Hepatocyte (in vitro differentiated cells): ENCODE results near the gene ZNF350. TPM values are rescaled to one million over a fixed set of nuclear protein-coding genes. Genes with fewer than 3 reads are reported as not detected.
"Not testable (repeated sequence)": the region's sequence is repeated elsewhere in the genome, so short reads cannot be mapped to it uniquely, and the experiment has no call there.

ENCODE experiments used
- DNase-seq: peaks from one replicate; pipeline ENCODE4 v3.0.0-alpha.2; 2016; ENCODE audit warnings: low spot score
- H2AFZ ChIP-seq: fragments of 200-600 bp; sonication (generic); 2 replicates; pipeline ENCODE4 v1.6.0; 2016; ENCODE audit warnings: antibody characterized with exemption, mild to moderate bottlenecking
- H3K27ac ChIP-seq: fragments of 200-600 bp; sonication (generic); 2 replicates; pipeline ENCODE4 v1.5.1; 2016; ENCODE audit warnings: mild to moderate bottlenecking
- H3K27me3 ChIP-seq: fragments of 200-600 bp; sonication (generic); 2 replicates; pipeline ENCODE4 v1.6.1; 2016
- H3K36me3 ChIP-seq: fragments of 200-600 bp; sonication (generic); replicated peaks from 2 replicates; pipeline ENCODE4 v1.5.1; 2016; ENCODE audit warnings: low read depth; ENCODE audit not compliant: insufficient read depth
- H3K4me1 ChIP-seq: fragments of 200-600 bp; sonication (generic); 2 replicates; pipeline ENCODE4 v1.5.1; 2016; ENCODE audit warnings: mild to moderate bottlenecking, moderate library complexity; ENCODE audit not compliant: insufficient read depth
- H3K4me2 ChIP-seq: fragments of 200-600 bp; sonication (generic); 2 replicates; pipeline ENCODE4 v1.6.0; 2016
- H3K4me3 ChIP-seq: fragments of 200-600 bp; sonication (generic); 2 replicates; pipeline ENCODE4 v1.5.1; 2016; ENCODE audit warnings: mild to moderate bottlenecking
- H3K79me2 ChIP-seq: fragments of 200-600 bp; sonication (generic); 2 replicates; pipeline ENCODE4 v1.6.0; 2017; ENCODE audit warnings: mild to moderate bottlenecking
- H3K9me2 ChIP-seq: fragments of 200-600 bp; sonication (generic); replicated peaks from 2 replicates; pipeline ENCODE4 v1.6.0; 2017; ENCODE audit warnings: mild to moderate bottlenecking; ENCODE audit not compliant: insufficient read depth
- H3K9me3 ChIP-seq: fragments of 200-600 bp; sonication (generic); 2 replicates; pipeline ENCODE4 v1.5.1; 2016; ENCODE audit warnings: low read depth, mild to moderate bottlenecking
- H4K20me1 ChIP-seq: fragments of 200-600 bp; sonication (generic); 2 replicates; pipeline ENCODE4 v1.6.0; 2016; ENCODE audit warnings: mild to moderate bottlenecking; ENCODE audit not compliant: insufficient read depth, poor library complexity, severe bottlenecking
- CTCF ChIP-seq: fragments of 200-600 bp; sonication (generic); IDR thresholded peaks from 2 replicates; pipeline ENCODE4 v1.5.1; 2016; ENCODE audit warnings: antibody characterized with exemption, mild to moderate bottlenecking; ENCODE audit not compliant: poor library complexity
- EZH2 ChIP-seq: fragments of 200-600 bp; sonication (generic); IDR thresholded peaks from 2 replicates; pipeline ENCODE4 v1.6.1; 2016; ENCODE audit warnings: antibody characterized with exemption, mild to moderate bottlenecking, borderline replicate concordance
- EZH2phosphoT487 ChIP-seq: fragments of 200-600 bp; sonication (generic); IDR thresholded peaks from one replicate; pipeline ENCODE4 v1.6.1; 2018; ENCODE audit warnings: antibody characterized with exemption, mild to moderate bottlenecking, low read depth, moderate library complexity; ENCODE audit not compliant: unreplicated experiment, severe bottlenecking
- WGBS: methylation state at CpG from one replicate; pipeline ENCODE4 v1.1.6; 2016; ENCODE audit warnings: low lambda C conversion rate; ENCODE audit errors: missing lambda C conversion rate; 5-methylcytosine and 5-hydroxymethylcytosine counted together
- polyA plus RNA-seq: library from polyadenylated mRNA; unstranded; fragments of >200 nt; fragmentation: Nextera tagmentation; extraction: Ambion mirVana; gene quantifications from 2 replicates; pipeline ENCODE4 v1.2.1, GENCODE V29; 2016
- total RNA-seq: library from RNA; depleted of rRNA; stranded (reverse); fragments of >200 nt; gene quantifications from 2 replicates; pipeline ENCODE4 v1.2.3, GENCODE V29; 2014

Gene ZNF350
- total and polyA plus RNA-seq, 2 experiments from 2014 or later: 4.3 to 5.0 TPM

GRCh38 chr19:51980116-51980736 lies 6.4 kb downstream of the ZNF350 start:
- WGBS: 90% methylated on average over 6 of the region's 6 CpGs
- no peak overlapping the region for H3K27ac ChIP-seq
- H3K4me3 ChIP-seq: no peak overlapping the region
- TF ChIP-seq EZH2phosphoT487 (no peak), CTCF (no peak), EZH2 (no peak)
- peaks cover 17% of the 10 kb centered on the region for H3K79me2 ChIP-seq
- no peak overlapping the region for H3K4me2 ChIP-seq
- H3K4me1 ChIP-seq: no peaks in the 10 kb centered on the region
- no peaks in the 10 kb centered on the region for H4K20me1 ChIP-seq
- no peak overlapping the region for H2AFZ ChIP-seq
- no peaks in the 10 kb centered on the region for H3K36me3 ChIP-seq
- peaks cover 17% of the 10 kb centered on the region for H3K9me3 ChIP-seq
- no peak for DNase-seq
- no peaks in the 10 kb centered on the region for H3K9me2 ChIP-seq
- no peaks in the 10 kb centered on the region for H3K27me3 ChIP-seq

DNA sequence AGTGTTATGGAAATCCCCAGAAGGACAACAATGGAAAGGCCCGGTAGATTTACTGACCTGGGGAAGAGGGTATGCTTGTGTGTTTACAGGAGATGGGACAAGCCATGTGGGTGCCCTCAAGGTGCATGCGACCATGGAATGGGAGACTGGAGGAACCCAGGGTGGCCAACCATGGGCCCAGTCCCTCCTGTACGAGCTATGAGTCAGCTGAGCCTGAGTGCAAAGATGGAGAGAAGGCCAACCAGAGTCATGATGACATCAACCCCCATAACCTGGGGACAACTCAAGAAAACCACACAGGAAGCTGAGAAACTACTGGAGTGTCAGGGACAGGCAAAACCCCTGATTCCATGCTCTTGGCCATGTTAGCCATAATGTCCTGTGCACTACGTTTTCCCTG lies 7.8 kb downstream of the ZNF350 start:
- no peak for TF ChIP-seq EZH2
- TF ChIP-seq CTCF: no peak
- H3K27me3 ChIP-seq: no peaks in the 10 kb centered on the region
- no peaks in the 10 kb centered on the region for H4K20me1 ChIP-seq
- no peak overlapping the region for H3K27ac ChIP-seq
- DNase-seq: no peak
- H3K79me2 ChIP-seq: peaks cover 5% of the 10 kb centered on the region
- no peak overlapping the region for H3K4me2 ChIP-seq
- H3K4me3 ChIP-seq: no peak overlapping the region
- H3K4me1 ChIP-seq: no peaks in the 10 kb centered on the region
- H3K9me2 ChIP-seq: no peaks in the 10 kb centered on the region
- H2AFZ ChIP-seq: no peak overlapping the region
- H3K36me3 ChIP-seq: no peaks in the 10 kb centered on the region
- H3K9me3 ChIP-seq: peaks cover 25% of the 10 kb centered on the region
- 88% methylated on average over 4 of the region's 4 CpGs for WGBS

- Histone ChIP-seq H3K4me1 (no peaks in the 10 kb centered on the region), H3K36me3 (no peaks in the 10 kb centered on the region), H3K4me3 (no peak overlapping the region), H3K4me2 (no peak overlapping the region), H2AFZ (no peak overlapping the region), H4K20me1 (no peaks in the 10 kb centered on the region), H3K9me3 (peaks cover 37% of the 10 kb centered on the region), H3K27me3 (no peaks in the 10 kb centered on the region), H3K79me2 (peaks cover 2% of the 10 kb centered on the region), H3K9me2 (no peaks in the 10 kb centered on the region), H3K27ac (no peak overlapping the region)
- TF ChIP-seq EZH2: no peak
- no peak for TF ChIP-seq EZH2phosphoT487
- TF ChIP-seq CTCF: no peak
- WGBS: 95% methylated on average over 7 of the region's 7 CpGs
- no peak for DNase-seq
Measured at GRCh38 chr19:51977346-51977745, 9.3 kb downstream of the ZNF350 start.

DNA sequence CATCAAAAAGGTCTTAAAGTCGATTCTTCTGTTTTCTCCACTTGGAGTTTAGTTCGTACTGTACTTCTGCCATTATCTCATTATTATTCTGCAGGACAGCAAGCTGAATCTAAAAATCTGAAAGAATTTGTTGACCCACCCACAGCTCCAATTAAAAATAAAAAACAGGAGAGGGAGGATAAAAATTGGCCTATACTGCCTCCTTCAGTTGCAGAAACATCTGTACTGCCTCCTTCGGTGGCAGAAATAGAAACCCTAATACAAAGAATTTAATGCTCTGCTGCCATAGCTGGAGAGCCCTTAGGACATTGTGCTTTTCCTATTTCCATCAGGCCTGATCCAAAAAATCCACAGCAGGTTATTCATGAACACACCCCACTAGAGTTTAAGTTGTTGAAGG lies 9.8 kb downstream of the ZNF350 start:
- TF ChIP-seq EZH2phosphoT487 (no peak), CTCF (no peak), EZH2 (no peak)
- Histone ChIP-seq H3K9me3 (peaks cover 42% of the 10 kb centered on the region), H3K4me3 (no peak overlapping the region), H3K27me3 (no peaks in the 10 kb centered on the region), H4K20me1 (no peaks in the 10 kb centered on the region), H3K79me2 (peaks cover 2% of the 10 kb centered on the region), H3K4me1 (no peaks in the 10 kb centered on the region), H2AFZ (no peak overlapping the region), H3K36me3 (no peaks in the 10 kb centered on the region), H3K9me2 (no peaks in the 10 kb centered on the region), H3K4me2 (no peak overlapping the region), H3K27ac (no peak overlapping the region)
- no peak for DNase-seq
- 91% methylated on average over 3 of the region's 3 CpGs for WGBS

DNA sequence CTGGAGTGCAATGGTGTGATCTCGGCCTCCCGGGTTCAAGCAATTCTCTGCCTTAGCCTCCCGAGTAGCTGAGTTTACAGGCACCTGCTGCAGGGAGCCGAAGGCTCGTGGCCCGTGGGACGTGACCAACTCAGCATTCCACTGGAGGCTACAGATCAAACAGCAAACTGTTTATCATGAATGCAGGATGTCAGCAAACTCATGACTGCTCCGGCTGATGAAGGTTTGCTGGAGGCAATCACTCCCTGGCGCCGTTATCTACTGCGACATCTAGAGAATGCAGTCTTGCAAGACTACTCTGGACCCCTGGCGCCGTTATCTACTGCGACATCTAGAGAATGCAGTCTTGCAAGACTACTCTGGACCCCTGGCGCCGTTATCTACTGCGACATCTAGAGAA lies 10.9 kb downstream of the ZNF350 start:
- not testable (repeated sequence) for H3K4me2 ChIP-seq, H4K20me1 ChIP-seq, H3K4me1 ChIP-seq, H3K27ac ChIP-seq, H3K4me3 ChIP-seq, H2AFZ ChIP-seq, H3K27me3 ChIP-seq, DNase-seq, H3K9me2 ChIP-seq, H3K79me2 ChIP-seq, H3K36me3 ChIP-seq
- H3K9me3 ChIP-seq: peaks cover 46% of the 10 kb centered on the region
- WGBS: 93% methylated on average over 17 of the region's 17 CpGs
